ENCODE data around the gene DIAPH2.
A peak's percentile ranks its signal among the peaks of the same experiment; 100 is the strongest.

DIAPH2 gene

GRCh38 chrX:97315939-97316338 lies 631.3 kb downstream of the DIAPH2 start:
- DNase-seq = peak; percentile 7

GRCh38 chrX:97320305-97320704 lies 635.7 kb downstream of the DIAPH2 start:
- DNase-seq = no peak

GRCh38 chrX:97322401-97322800 lies 637.8 kb downstream of the DIAPH2 start:
- no peak for DNase-seq

GRCh38 chrX:97326456-97326855 lies 641.8 kb downstream of the DIAPH2 start:
- DNase-seq = no peak

- no peak for DNase-seq
These were observed 644.3 kb downstream of the DIAPH2 start for GRCh38 chrX:97328853-97329390.

- DNase-seq = peak; percentile 3
These were observed 645.5 kb downstream of the DIAPH2 start for GRCh38 chrX:97330151-97330550.

GRCh38 chrX:97332963-97333362 lies 648.3 kb downstream of the DIAPH2 start:
- no peak for DNase-seq

- DNase-seq = no peak
These were observed 650.2 kb downstream of the DIAPH2 start for GRCh38 chrX:97334850-97335249.

GRCh38 chrX:97344724-97345123 lies 660.1 kb downstream of the DIAPH2 start:
- no peak for DNase-seq

- DNase-seq = no peak
These were observed 674.3 kb downstream of the DIAPH2 start for GRCh38 chrX:97358941-97359340.

- DNase-seq = no peak
These were observed 679.2 kb downstream of the DIAPH2 start for GRCh38 chrX:97363843-97364242.

GRCh38 chrX:97366237-97366636 lies 681.6 kb downstream of the DIAPH2 start:
- DNase-seq = no peak

- DNase-seq = no peak
These were observed 682.5 kb downstream of the DIAPH2 start for GRCh38 chrX:97367125-97367524.

GRCh38 chrX:97369947-97370346 lies 685.3 kb downstream of the DIAPH2 start:
- no peak for DNase-seq

GRCh38 chrX:97372001-97372766 lies 687.5 kb downstream of the DIAPH2 start:
- DNase-seq = no peak

- no peak for DNase-seq
These were observed 689.6 kb downstream of the DIAPH2 start for GRCh38 chrX:97374266-97374665.

GRCh38 chrX:97380200-97380599 lies 695.6 kb downstream of the DIAPH2 start:
- no peak for DNase-seq

GRCh38 chrX:97384685-97385084 lies 700.0 kb downstream of the DIAPH2 start:
- no peak for DNase-seq

- no peak for DNase-seq
These were observed 702.4 kb downstream of the DIAPH2 start for GRCh38 chrX:97387004-97387403.

- peak; percentile 29 for DNase-seq
These were observed 705.1 kb downstream of the DIAPH2 start for GRCh38 chrX:97389761-97390192.

- peak; percentile 20 for DNase-seq
These were observed 712.7 kb downstream of the DIAPH2 start for GRCh38 chrX:97397371-97397770.

- peak; percentile 64 for DNase-seq
These were observed 713.4 kb downstream of the DIAPH2 start for GRCh38 chrX:97398030-97398551.

- peak; percentile 75 for DNase-seq
These were observed 714.8 kb downstream of the DIAPH2 start for GRCh38 chrX:97399400-97399799.

- no peak for DNase-seq
These were observed 715.9 kb downstream of the DIAPH2 start for GRCh38 chrX:97400492-97400891.

GRCh38 chrX:97401154-97401553 lies 716.5 kb downstream of the DIAPH2 start:
- DNase-seq = peak; percentile 74

All from activated CD4-positive, alpha-beta T cell treated with anti-CD3 and anti-CD28 coated beads, Interleukin-10, Interleukin-2, amounts not matched to agents 100 ng/mL and 50 ng/mL, durations not matched to agents 16 hours and 8 hours (primary cell).